CD14-positive monocyte (primary cell): ENCODE measurements around the gene SPNS3. TPM values are rescaled to one million over a fixed set of nuclear protein-coding genes. Genes with fewer than 3 reads are reported as not detected.
A peak's percentile ranks its signal among the peaks of the same experiment; 100 is the strongest.

Experiments
- DNase-seq, 3 donors: peaks; one replicate each; pipeline ENCODE4 v3.0.0-alpha.2; 2011 to 2022
- H2AFZ ChIP-seq: 2 replicates; pipeline ENCODE4 v1.6.0; 2012; ENCODE audit warnings: mild to moderate bottlenecking, low read depth, low read length, inconsistent platforms; ENCODE audit not compliant: insufficient read depth, poor library complexity, severe bottlenecking
- H3K27ac ChIP-seq, 2 donors: 1 replicate in 1 of 2; 2 replicates in 1 of 2; pipeline ENCODE4 v1.5.1; 2012 to 2013; ENCODE audit warnings: low read length in 2 of 2, control low read depth in 1 of 2, inconsistent platforms in 1 of 2, low read depth in 1 of 2, mild to moderate bottlenecking in 1 of 2
- H3K27me3 ChIP-seq, 2 donors: one replicate each; pipeline versions ENCODE4 v1.6.0 to v1.6.1; 2011 to 2013; ENCODE audit warnings: low read length in 2 of 2; ENCODE audit not compliant: control insufficient read depth in 2 of 2, insufficient read depth in 2 of 2
- H3K36me3 ChIP-seq, 2 donors: replicated peaks in 1 of 2; 1 replicate in 1 of 2; 2 replicates in 1 of 2; pipeline versions ENCODE4 v1.5.1 to v1.6.1; 2012 to 2013; ENCODE audit warnings: low read length in 2 of 2, control low read depth in 1 of 2, inconsistent platforms in 1 of 2, mild to moderate bottlenecking in 1 of 2; ENCODE audit not compliant: insufficient read depth in 2 of 2, control insufficient read depth in 1 of 2
- H3K4me1 ChIP-seq, 2 donors: 1 replicate in 1 of 2; 2 replicates in 1 of 2; pipeline versions ENCODE4 v1.5.1 to v1.6.1; 2012 to 2013; ENCODE audit warnings: low read length in 2 of 2, control low read depth in 1 of 2, inconsistent platforms in 1 of 2, mild to moderate bottlenecking in 1 of 2, moderate library complexity in 1 of 2; ENCODE audit not compliant: insufficient read depth in 2 of 2, control insufficient read depth in 1 of 2
- H3K4me2 ChIP-seq: replicated peaks from 2 replicates; pipeline ENCODE3; 2012; ENCODE audit warnings: low read length, moderate library complexity, mild to moderate bottlenecking; ENCODE audit not compliant: poor library complexity, severe bottlenecking; ENCODE audit errors: extremely low read depth
- H3K4me3 ChIP-seq, 3 experiments: fragments of 200-600 bp in 1 of 3; sonication (generic) in 1 of 3; replicated peaks in 1 of 3; 1 replicate in 2 of 3; 2 replicates in 1 of 3; pipeline ENCODE4 v1.5.1; 2011 to 2013; ENCODE audit warnings: low read length in 3 of 3, mild to moderate bottlenecking in 3 of 3, control low read depth in 2 of 3, low read depth in 2 of 3, inconsistent platforms in 1 of 3, moderate library complexity in 1 of 3
- H3K79me2 ChIP-seq: 2 replicates; pipeline ENCODE4 v1.6.0; 2012; ENCODE audit warnings: mild to moderate bottlenecking, control low read depth, inconsistent platforms, low read length, moderate library complexity; ENCODE audit not compliant: insufficient read depth
- H3K9ac ChIP-seq: 2 replicates; pipeline ENCODE4 v1.6.0; 2017; ENCODE audit warnings: low read length, mild to moderate bottlenecking; ENCODE audit not compliant: insufficient read depth, poor library complexity, severe bottlenecking
- H3K9me3 ChIP-seq, 2 donors: replicated peaks in 1 of 2; 1 replicate in 1 of 2; 2 replicates in 1 of 2; pipeline versions ENCODE4 v1.5.1 to v1.6.1; 2012 to 2013; ENCODE audit warnings: low read length in 2 of 2, control low read depth in 1 of 2; ENCODE audit not compliant: control insufficient read depth in 1 of 2, insufficient read depth in 1 of 2
- H4K20me1 ChIP-seq: 2 replicates; pipeline ENCODE4 v1.6.0; 2012; ENCODE audit warnings: mild to moderate bottlenecking, low read length, control low read depth, moderate library complexity; ENCODE audit not compliant: insufficient read depth
- H3K27ac Mint-ChIP-seq, 7 donors: one replicate each; pipeline ENCODE4 v1.8.0; 2020; ENCODE audit warnings: mild to moderate bottlenecking in 7 of 7, mixed read lengths in 7 of 7, moderate library complexity in 6 of 7, inconsistent platforms in 2 of 7
- H3K27me3 Mint-ChIP-seq, 3 donors: one replicate each; pipeline ENCODE4 v1.8.0; 2021 to 2022; ENCODE audit warnings: low read depth in 3 of 3, mild to moderate bottlenecking in 3 of 3, mixed read lengths in 3 of 3, moderate library complexity in 3 of 3, inconsistent platforms in 1 of 3
- H3K36me3 Mint-ChIP-seq, 2 donors: one replicate each; pipeline ENCODE4 v1.8.0; 2020; ENCODE audit warnings: mixed read lengths in 2 of 2, inconsistent platforms in 1 of 2, mild to moderate bottlenecking in 1 of 2
- H3K4me1 Mint-ChIP-seq: one replicate; pipeline ENCODE4 v1.8.0; 2020; ENCODE audit warnings: mild to moderate bottlenecking, mixed read lengths
- H3K4me3 Mint-ChIP-seq, 2 donors: one replicate each; pipeline ENCODE4 v1.8.0; 2020; ENCODE audit warnings: mild to moderate bottlenecking in 2 of 2, mixed read lengths in 2 of 2, moderate library complexity in 1 of 2
- H3K9me3 Mint-ChIP-seq, 7 donors: one replicate each; pipeline ENCODE4 v1.8.0; 2020 to 2022; ENCODE audit warnings: mixed read lengths in 7 of 7, mild to moderate bottlenecking in 6 of 7, moderate library complexity in 6 of 7, inconsistent platforms in 2 of 7
- WGBS: methylation state at CpG from one replicate; pipeline ENCODE4 v1.1.5; 2013; ENCODE audit warnings: missing lambda C conversion rate; ENCODE audit not compliant: insufficient coverage; 5-methylcytosine and 5-hydroxymethylcytosine counted together
- intact Hi-C, 2 donors: fragments of 100-400 bp; cut with micrococcal nuclease; formaldehyde crosslinking; loops; one replicate each; pipeline versions ENCODE4 v1.15.0 to v1.15.1; 2023
- polyA plus RNA-seq, 3 donors: library from polyadenylated mRNA; depleted of rRNA in 1 of 3; unstranded in 2 of 3; stranded (reverse) in 1 of 3; fragments of 300-500 nt in 2 of 3; fragments of >200 nt in 1 of 3; fragmentation: Illumina TruSeq in 2 of 3; gene quantifications; 1 replicate in 2 of 3; 2 replicates in 1 of 3; pipeline ENCODE4 v1.2.3, GENCODE V29; 2012 to 2021
- TF ChIP-seq, protein P1 (sequence below): fragments of 200-600 bp; IDR thresholded peaks from one replicate; pipeline ENCODE4 v1.8.0; 2022; ENCODE audit warnings: antibody characterized with exemption, mild to moderate bottlenecking

SPNS3 gene
- polyA plus RNA-seq, 3 donors = 2.3 to 5.7 (median 4.5) TPM

- Histone ChIP-seq H3K4me1 (no peaks in the 10 kb centered on the region), H2AFZ (no peak overlapping the region), H3K4me3 (no peak overlapping the region), H3K27ac (no peak overlapping the region), H3K9me3 (no peaks in the 10 kb centered on the region), H3K79me2 (no peaks in the 10 kb centered on the region), H3K9ac (no peak overlapping the region), H4K20me1 (no peaks in the 10 kb centered on the region), H3K4me2 (no peak overlapping the region), H3K36me3 (no peaks in the 10 kb centered on the region), H3K27me3 (no peaks in the 10 kb centered on the region)
- TF ChIP-seq, protein P1, sequence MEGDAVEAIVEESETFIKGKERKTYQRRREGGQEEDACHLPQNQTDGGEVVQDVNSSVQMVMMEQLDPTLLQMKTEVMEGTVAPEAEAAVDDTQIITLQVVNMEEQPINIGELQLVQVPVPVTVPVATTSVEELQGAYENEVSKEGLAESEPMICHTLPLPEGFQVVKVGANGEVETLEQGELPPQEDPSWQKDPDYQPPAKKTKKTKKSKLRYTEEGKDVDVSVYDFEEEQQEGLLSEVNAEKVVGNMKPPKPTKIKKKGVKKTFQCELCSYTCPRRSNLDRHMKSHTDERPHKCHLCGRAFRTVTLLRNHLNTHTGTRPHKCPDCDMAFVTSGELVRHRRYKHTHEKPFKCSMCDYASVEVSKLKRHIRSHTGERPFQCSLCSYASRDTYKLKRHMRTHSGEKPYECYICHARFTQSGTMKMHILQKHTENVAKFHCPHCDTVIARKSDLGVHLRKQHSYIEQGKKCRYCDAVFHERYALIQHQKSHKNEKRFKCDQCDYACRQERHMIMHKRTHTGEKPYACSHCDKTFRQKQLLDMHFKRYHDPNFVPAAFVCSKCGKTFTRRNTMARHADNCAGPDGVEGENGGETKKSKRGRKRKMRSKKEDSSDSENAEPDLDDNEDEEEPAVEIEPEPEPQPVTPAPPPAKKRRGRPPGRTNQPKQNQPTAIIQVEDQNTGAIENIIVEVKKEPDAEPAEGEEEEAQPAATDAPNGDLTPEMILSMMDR = no peak
- H3K9me3 Mint-ChIP-seq = no peaks in the 10 kb centered on the region
- H3K4me1 Mint-ChIP-seq = peaks cover 10% of the 10 kb centered on the region
- peak overlapping the region in 1 of 7 donors; percentile 74 for H3K27ac Mint-ChIP-seq
- intact Hi-C loops = no loop called here
- 99% methylated on average over 5 of the region's 7 CpGs for WGBS
- no peak overlapping the region for H3K4me3 Mint-ChIP-seq
- H3K36me3 Mint-ChIP-seq = no peaks in the 10 kb centered on the region
- DNase-seq = no peak
- H3K27me3 Mint-ChIP-seq = peaks cover 0 to 19% (median 11%) of the 10 kb centered on the region in 3 donors
Measured at GRCh38 chr17:4393806-4394205, 39.9 kb upstream of the SPNS3 start.

DNA sequence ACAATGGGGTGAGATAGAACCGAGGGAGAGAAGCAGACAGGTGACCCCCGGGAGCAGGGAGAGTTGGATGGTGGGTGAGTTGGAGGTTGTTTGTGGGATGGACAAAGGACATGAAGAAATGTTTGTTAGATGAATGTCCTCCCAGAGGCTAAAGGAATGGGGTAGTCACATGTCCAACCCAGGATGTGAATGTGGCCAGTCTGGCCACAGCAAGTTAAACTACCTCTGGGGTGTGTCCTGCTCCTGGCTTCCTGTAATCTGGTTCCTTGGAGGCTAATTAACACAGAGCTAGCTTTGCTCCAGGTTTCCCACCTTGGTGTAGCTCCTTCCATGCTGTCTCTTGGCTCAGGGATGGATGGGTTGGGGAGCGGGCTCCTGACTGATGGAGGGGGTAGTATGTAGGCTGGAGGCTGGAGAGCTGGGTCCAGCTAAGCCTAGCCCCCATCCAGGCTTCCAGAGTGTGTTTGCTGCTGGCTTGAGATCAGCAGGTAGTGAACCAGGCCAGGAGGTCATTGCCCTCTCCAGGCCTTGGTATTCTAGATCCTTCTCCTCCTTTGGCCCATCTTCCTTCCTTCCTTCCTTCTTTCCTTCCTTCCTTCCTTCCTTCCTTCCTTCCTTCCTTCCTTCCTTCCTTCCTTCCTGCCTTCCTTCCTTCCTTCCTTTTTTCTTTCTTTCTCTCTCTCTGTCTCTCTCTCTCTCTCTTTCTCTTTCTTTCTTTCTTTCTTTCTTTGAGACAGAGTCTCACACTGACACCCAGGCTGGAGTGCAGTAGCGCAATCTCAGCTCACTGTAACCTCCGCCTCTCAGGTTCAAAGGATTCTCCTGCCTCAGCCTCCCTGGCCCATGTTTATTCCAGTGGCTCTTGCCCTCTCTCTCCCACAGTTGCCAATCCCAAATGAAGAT, 39.3 kb upstream of the SPNS3 start:
- Histone ChIP-seq H3K4me2 (no peak overlapping the region), H3K79me2 (no peaks in the 10 kb centered on the region), H3K4me3 (no peak overlapping the region), H3K9ac (no peak overlapping the region), H3K27me3 (no peaks in the 10 kb centered on the region), H3K27ac (no peak overlapping the region), H3K4me1 (no peaks in the 10 kb centered on the region), H3K9me3 (no peaks in the 10 kb centered on the region), H3K36me3 (no peaks in the 10 kb centered on the region), H4K20me1 (no peaks in the 10 kb centered on the region), H2AFZ (no peak overlapping the region)
- TF ChIP-seq, protein P1 = no peak
- WGBS = 98% methylated on average over 5 of the region's 5 CpGs
- intact Hi-C loops = no loop called here
- DNase-seq = no peak
- Mint-ChIP-seq H3K27me3 (peaks cover 0 to 17% (median 8%) of the 10 kb centered on the region in 3 donors), H3K9me3 (no peaks in the 10 kb centered on the region), H3K4me1 (peaks cover 10% of the 10 kb centered on the region), H3K27ac (peak overlapping the region in 2 of 7 donors; percentile 42 to 74), H3K36me3 (no peaks in the 10 kb centered on the region), H3K4me3 (peak overlapping the region in 1 of 2 donors; percentile 33)
